Stomach (tissue), 4 donors: ENCODE results near the gene RPL5.

Experiments
- CTCF ChIP-seq, 7 experiments: fragments of 450-650 bp in 4 of 7; fragments of 200-600 bp in 3 of 7; sonication (generic) in 3 of 7; IDR thresholded peaks; one replicate each; pipeline ENCODE4 v1.5.1; 2016 to 2019; ENCODE audit warnings: antibody characterized with exemption in 7 of 7, control low read depth in 2 of 7, mild to moderate bottlenecking in 1 of 7
- POLR2A ChIP-seq, 4 donors: fragments of 450-650 bp; IDR thresholded peaks; one replicate each; pipeline ENCODE4 v1.6.1; 2016; ENCODE audit warnings: antibody characterized with exemption in 4 of 4, control low read depth in 2 of 4, mild to moderate bottlenecking in 1 of 4, moderate library complexity in 1 of 4

- TF ChIP-seq POLR2A (IDR thresholded peaks at IDR 0.05): no peak
- TF ChIP-seq CTCF (IDR thresholded peaks at IDR 0.05): no peak
These were observed 18.2 kb downstream of the RPL5 start for GRCh38 chr1:92850019-92850418.
